GM12878 (cell line): ENCODE results near the gene GRM1. TPM values are rescaled to one million over a fixed set of nuclear protein-coding genes. Genes with fewer than 3 reads are reported as not detected.

ENCODE experiments used
- ATAC-seq: fragments of 200-7000 bp; cut with Tn5 transposase; 3 replicates; pipeline ENCODE4 v1.9.1; 2020; ENCODE audit warnings: mild to moderate bottlenecking, moderate library complexity
- BruUV-seq: library from RNA; stranded (reverse); fragments of 400-500 nt; replicated peaks from 2 replicates; lab custom pipeline; 2021; lab: Mats Ljungman, UMichigan
- CTCF ChIA-PET: fragments of 300-600 bp; sonication (Branson Sonifier 250); formaldehyde crosslinking; extraction: SDS; loops from one replicate; lab custom pipeline; 2021; ENCODE audit warnings: inconsistent platforms; lab: Yijun Ruan, JAX
- POLR2A ChIA-PET: fragments of 350-600 bp; formaldehyde crosslinking; extraction: SDS; loops from one replicate; lab custom pipeline; 2021; ENCODE audit warnings: inconsistent platforms; lab: Charles Lee
- RAD21 ChIA-PET: fragments of 300-600 bp; sonication (Branson Sonifier 250); formaldehyde crosslinking; loops from one replicate; lab custom pipeline; 2023; ENCODE audit warnings: antibody characterized with exemption; ENCODE audit not compliant: unreplicated experiment; lab: Charles Lee
- SMC1A ChIA-PET: fragments of 300-600 bp; sonication (Branson Sonifier 250); formaldehyde crosslinking; loops from one replicate; lab custom pipeline; 2023; ENCODE audit not compliant: unreplicated experiment, uncharacterized antibody; lab: Charles Lee
- DNase-seq: peaks from one replicate; pipeline ENCODE4 v3.0.0-alpha.2; 2011; ENCODE audit warnings: low read depth, low spot score
- FAIRE-seq: peaks from 3 replicates; lab custom pipeline; 2011; peaks lifted over from hg19 to GRCh38; lab: Jason Lieb, UNC
- H2AFZ ChIP-seq: 2 replicates; pipeline ENCODE4 v1.6.0; 2011; ENCODE audit warnings: low read depth, low read length, control low read depth; ENCODE audit not compliant: control insufficient read depth
- H3K27ac ChIP-seq: 2 replicates; pipeline ENCODE4 v1.5.1; 2011; ENCODE audit warnings: control low read depth; ENCODE audit not compliant: control insufficient read depth, insufficient read depth
- H3K27me3 ChIP-seq, 2 experiments: replicated peaks in 1 of 2; 2 replicates each; pipeline versions ENCODE4 v1.6.0 to v1.6.1; 2011; ENCODE audit warnings: low read length in 1 of 2; ENCODE audit not compliant: control insufficient read depth in 2 of 2, insufficient read depth in 2 of 2
- H3K36me3 ChIP-seq, 2 experiments: 2 replicates each; pipeline ENCODE4 v1.5.1; 2011; ENCODE audit warnings: low read length in 1 of 2; ENCODE audit not compliant: control insufficient read depth in 2 of 2, insufficient read depth in 2 of 2
- H3K4me1 ChIP-seq: 2 replicates; pipeline ENCODE4 v1.6.1; 2011; ENCODE audit warnings: mild to moderate bottlenecking, low read length, moderate library complexity, mixed read lengths; ENCODE audit not compliant: control insufficient read depth, insufficient read depth
- H3K4me2 ChIP-seq: 2 replicates; pipeline ENCODE4 v1.6.0; 2011; ENCODE audit warnings: control low read depth; ENCODE audit not compliant: control insufficient read depth, insufficient read depth
- H3K4me3 ChIP-seq: fragments of 200-600 bp; sonication (generic); 2 replicates; pipeline ENCODE4 v1.5.1; 2016
- H3K79me2 ChIP-seq: 2 replicates; pipeline ENCODE4 v1.6.0; 2011; ENCODE audit warnings: low read length; ENCODE audit not compliant: control insufficient read depth, insufficient read depth
- H3K9ac ChIP-seq: 2 replicates; pipeline ENCODE4 v1.8.0; 2011; ENCODE audit warnings: low read length, control low read depth, mixed read lengths; ENCODE audit not compliant: control insufficient read depth, insufficient read depth
- H3K9me3 ChIP-seq: replicated peaks from 3 replicates; pipeline ENCODE4 v1.5.1; 2011; ENCODE audit warnings: mild to moderate bottlenecking, low read length; ENCODE audit not compliant: control insufficient read depth, insufficient read depth
- H4K20me1 ChIP-seq: 2 replicates; pipeline ENCODE4 v1.6.0; 2011; ENCODE audit not compliant: control insufficient read depth, insufficient read depth
- ATF7 ChIP-seq: fragments of 450-650 bp; IDR thresholded peaks from 2 replicates; pipeline ENCODE4 v1.6.1; 2016; ENCODE audit warnings: low read depth, mild to moderate bottlenecking
- CHD2 ChIP-seq: IDR thresholded peaks from 2 replicates; pipeline ENCODE4 v1.6.1; 2011; ENCODE audit warnings: low read depth, low read length, improper control_type of control experiment, borderline replicate concordance
- E4F1 ChIP-seq: fragments of 450-650 bp; IDR thresholded peaks from 2 replicates; pipeline ENCODE4 v1.6.1; 2018; ENCODE audit warnings: borderline replicate concordance, mild to moderate bottlenecking; ENCODE audit not compliant: partially characterized antibody
- GABPA ChIP-seq: IDR thresholded peaks from 2 replicates; pipeline ENCODE4 v1.6.1; 2014; ENCODE audit warnings: antibody characterized with exemption, low read depth, mild to moderate bottlenecking, inconsistent platforms
- HCFC1 ChIP-seq: fragments of 150-350 bp; IDR thresholded peaks from 2 replicates; pipeline ENCODE4 v1.6.1; 2014; ENCODE audit warnings: low read length
- STAT1 ChIP-seq: fragments of 450-650 bp; conservative IDR thresholded peaks from 2 replicates; pipeline ENCODE4 v1.6.1; 2014; ENCODE audit warnings: antibody characterized with exemption, mild to moderate bottlenecking
- USF1 ChIP-seq: IDR thresholded peaks from 2 replicates; pipeline ENCODE4 v1.6.1; 2011; ENCODE audit warnings: borderline replicate concordance, low read depth, mild to moderate bottlenecking, moderate library complexity, mixed read lengths, low read length; ENCODE audit not compliant: insufficient read depth; ENCODE audit errors: extremely low read length
- ZNF217 ChIP-seq: fragments of 450-650 bp; IDR thresholded peaks from 2 replicates; pipeline ENCODE4 v1.6.1; 2017; ENCODE audit warnings: antibody characterized with exemption, mild to moderate bottlenecking
- ZSCAN29 ChIP-seq: fragments of 450-650 bp; IDR thresholded peaks from 2 replicates; pipeline ENCODE4 v1.6.1; 2017; ENCODE audit warnings: mild to moderate bottlenecking, moderate library complexity
- WGBS: methylation state at CpG from one replicate; pipeline ENCODE4 v1.1.6; 2016; ENCODE audit warnings: low lambda C conversion rate; ENCODE audit not compliant: insufficient replicate concordance, insufficient coverage; ENCODE audit errors: missing lambda C conversion rate; 5-methylcytosine and 5-hydroxymethylcytosine counted together
- in situ Hi-C: fragments of 300-500 bp; cut with MboI; formaldehyde crosslinking; loops from 9 replicates; pipeline ENCODE4 v1.14.3; 2018; ENCODE audit warnings: mixed read lengths
- intact Hi-C: fragments of 100-400 bp; cut with micrococcal nuclease; formaldehyde crosslinking; loops from one replicate; pipeline ENCODE4 v1.14.2; 2022; ENCODE audit not compliant: unreplicated experiment
- polyA plus RNA-seq, 11 experiments: library from polyadenylated mRNA; depleted of rRNA in 4 of 11; unstranded in 6 of 11; stranded (reverse) in 5 of 11; fragments of >200 nt; fragmentation: Nextera tagmentation in 4 of 11; fragmentation: Illumina TruSeq in 1 of 11; extraction: Ambion mirVana in 4 of 11; extraction: Trizol in 1 of 11; gene quantifications; 1 replicate in 1 of 11; 2 replicates in 10 of 11; pipeline versions ENCODE4 v1.2.1 to v1.2.3, GENCODE V29; 2011 to 2016; ENCODE audit warnings: inconsistent platforms in 2 of 11, missing spikeins in 2 of 11, low read depth in 1 of 11
- total RNA-seq, 4 experiments: library from RNA; depleted of rRNA in 3 of 4; stranded (reverse); fragments of >200 nt in 3 of 4; fragmentation: Illumina TruSeq in 1 of 4; extraction: Trizol in 1 of 4; gene quantifications; 2 replicates each; pipeline versions ENCODE4 v1.2.1 to v1.2.3, GENCODE V29; 2013 to 2021
- TF ChIP-seq, protein P1 (sequence below): IDR thresholded peaks from 2 replicates; pipeline ENCODE4 v1.6.1; 2012; ENCODE audit warnings: mild to moderate bottlenecking, low read depth, low read length
- TF ChIP-seq, protein P2 (sequence below): fragments of 450-650 bp; IDR thresholded peaks from 2 replicates; pipeline ENCODE4 v1.6.1; 2017; ENCODE audit warnings: low read depth, mild to moderate bottlenecking, moderate library complexity
- TF ChIP-seq, protein P3 (sequence below): fragments of 150-350 bp; IDR thresholded peaks from 2 replicates; pipeline ENCODE4 v1.6.1; 2014; ENCODE audit warnings: mild to moderate bottlenecking, low read depth, low read length

GRM1 gene
- total and polyA plus RNA-seq, 10 of the 15 experiments (the other 5 are each of a cell fraction or from before 2014, with no cell fraction given): 0.04 TPM; not detected in 9

DNA sequence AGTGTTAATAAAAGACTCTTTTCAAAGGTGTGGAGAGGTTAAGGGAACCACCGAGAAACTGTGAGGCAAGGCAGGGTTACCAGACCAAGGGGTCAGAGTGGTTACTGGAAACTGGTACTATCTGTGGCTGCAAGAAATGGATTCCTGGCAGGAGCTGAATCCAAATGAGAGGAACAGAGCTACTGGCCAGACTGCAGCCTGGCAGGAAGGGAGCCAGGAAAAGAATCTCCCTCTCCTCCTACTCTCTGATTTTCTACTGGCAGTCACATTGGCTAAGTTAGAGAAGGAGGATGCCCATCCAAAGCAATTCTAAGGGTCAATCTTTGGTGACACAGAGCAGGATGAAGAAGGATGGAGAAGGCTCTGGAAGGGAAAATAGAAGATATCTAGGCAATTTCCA is 211.5 kb downstream of the GRM1 start (continued):
- TF ChIP-seq, protein P1, sequence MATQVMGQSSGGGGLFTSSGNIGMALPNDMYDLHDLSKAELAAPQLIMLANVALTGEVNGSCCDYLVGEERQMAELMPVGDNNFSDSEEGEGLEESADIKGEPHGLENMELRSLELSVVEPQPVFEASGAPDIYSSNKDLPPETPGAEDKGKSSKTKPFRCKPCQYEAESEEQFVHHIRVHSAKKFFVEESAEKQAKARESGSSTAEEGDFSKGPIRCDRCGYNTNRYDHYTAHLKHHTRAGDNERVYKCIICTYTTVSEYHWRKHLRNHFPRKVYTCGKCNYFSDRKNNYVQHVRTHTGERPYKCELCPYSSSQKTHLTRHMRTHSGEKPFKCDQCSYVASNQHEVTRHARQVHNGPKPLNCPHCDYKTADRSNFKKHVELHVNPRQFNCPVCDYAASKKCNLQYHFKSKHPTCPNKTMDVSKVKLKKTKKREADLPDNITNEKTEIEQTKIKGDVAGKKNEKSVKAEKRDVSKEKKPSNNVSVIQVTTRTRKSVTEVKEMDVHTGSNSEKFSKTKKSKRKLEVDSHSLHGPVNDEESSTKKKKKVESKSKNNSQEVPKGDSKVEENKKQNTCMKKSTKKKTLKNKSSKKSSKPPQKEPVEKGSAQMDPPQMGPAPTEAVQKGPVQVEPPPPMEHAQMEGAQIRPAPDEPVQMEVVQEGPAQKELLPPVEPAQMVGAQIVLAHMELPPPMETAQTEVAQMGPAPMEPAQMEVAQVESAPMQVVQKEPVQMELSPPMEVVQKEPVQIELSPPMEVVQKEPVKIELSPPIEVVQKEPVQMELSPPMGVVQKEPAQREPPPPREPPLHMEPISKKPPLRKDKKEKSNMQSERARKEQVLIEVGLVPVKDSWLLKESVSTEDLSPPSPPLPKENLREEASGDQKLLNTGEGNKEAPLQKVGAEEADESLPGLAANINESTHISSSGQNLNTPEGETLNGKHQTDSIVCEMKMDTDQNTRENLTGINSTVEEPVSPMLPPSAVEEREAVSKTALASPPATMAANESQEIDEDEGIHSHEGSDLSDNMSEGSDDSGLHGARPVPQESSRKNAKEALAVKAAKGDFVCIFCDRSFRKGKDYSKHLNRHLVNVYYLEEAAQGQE: no peak
- no peak for TF ChIP-seq CHD2
- TF ChIP-seq ATF7: no peak
- no peak for TF ChIP-seq STAT1
- no peak for TF ChIP-seq USF1
- TF ChIP-seq, protein P2, sequence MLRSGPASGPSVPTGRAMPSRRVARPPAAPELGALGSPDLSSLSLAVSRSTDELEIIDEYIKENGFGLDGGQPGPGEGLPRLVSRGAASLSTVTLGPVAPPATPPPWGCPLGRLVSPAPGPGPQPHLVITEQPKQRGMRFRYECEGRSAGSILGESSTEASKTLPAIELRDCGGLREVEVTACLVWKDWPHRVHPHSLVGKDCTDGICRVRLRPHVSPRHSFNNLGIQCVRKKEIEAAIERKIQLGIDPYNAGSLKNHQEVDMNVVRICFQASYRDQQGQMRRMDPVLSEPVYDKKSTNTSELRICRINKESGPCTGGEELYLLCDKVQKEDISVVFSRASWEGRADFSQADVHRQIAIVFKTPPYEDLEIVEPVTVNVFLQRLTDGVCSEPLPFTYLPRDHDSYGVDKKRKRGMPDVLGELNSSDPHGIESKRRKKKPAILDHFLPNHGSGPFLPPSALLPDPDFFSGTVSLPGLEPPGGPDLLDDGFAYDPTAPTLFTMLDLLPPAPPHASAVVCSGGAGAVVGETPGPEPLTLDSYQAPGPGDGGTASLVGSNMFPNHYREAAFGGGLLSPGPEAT: no peak
- TF ChIP-seq, all 136 proteins: peak for 0

DNA sequence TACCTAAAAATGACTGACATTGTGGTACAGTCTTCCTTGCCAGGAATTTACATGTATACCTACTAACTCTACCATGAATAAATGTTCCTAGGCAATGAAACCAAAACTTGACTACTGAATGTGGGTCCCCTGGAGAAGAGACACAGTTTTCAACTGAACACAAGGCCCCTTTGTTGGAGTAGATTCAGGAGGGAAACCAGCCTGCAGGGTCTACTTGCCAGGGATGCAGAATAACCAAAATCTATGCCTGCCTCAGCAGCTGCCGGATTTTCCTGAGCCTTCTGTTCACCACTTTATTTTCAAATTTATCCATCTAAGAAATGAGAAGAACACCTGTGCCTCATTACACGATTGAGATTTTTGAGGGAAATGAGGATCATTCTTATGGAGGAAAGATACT is 211.9 kb downstream of the GRM1 start:
- Histone ChIP-seq H2AFZ (no peak overlapping the region), H3K27ac (no peak overlapping the region), H3K9ac (no peak overlapping the region), H4K20me1 (no peaks in the 10 kb centered on the region), H3K27me3 (no peaks in the 10 kb centered on the region), H3K36me3 (no peaks in the 10 kb centered on the region), H3K4me2 (no peak overlapping the region), H3K9me3 (no peaks in the 10 kb centered on the region), H3K4me3 (no peak overlapping the region), H3K79me2 (no peaks in the 10 kb centered on the region), H3K4me1 (no peaks in the 10 kb centered on the region)
- WGBS: 10% methylated on average over 2 of the region's 2 CpGs
- no TSS peak for BruUV-seq
- TF ChIP-seq GABPA (no peak), ZSCAN29 (no peak), ZNF217 (no peak), E4F1 (no peak), HCFC1 (no peak)
- TF ChIP-seq, protein P3, sequence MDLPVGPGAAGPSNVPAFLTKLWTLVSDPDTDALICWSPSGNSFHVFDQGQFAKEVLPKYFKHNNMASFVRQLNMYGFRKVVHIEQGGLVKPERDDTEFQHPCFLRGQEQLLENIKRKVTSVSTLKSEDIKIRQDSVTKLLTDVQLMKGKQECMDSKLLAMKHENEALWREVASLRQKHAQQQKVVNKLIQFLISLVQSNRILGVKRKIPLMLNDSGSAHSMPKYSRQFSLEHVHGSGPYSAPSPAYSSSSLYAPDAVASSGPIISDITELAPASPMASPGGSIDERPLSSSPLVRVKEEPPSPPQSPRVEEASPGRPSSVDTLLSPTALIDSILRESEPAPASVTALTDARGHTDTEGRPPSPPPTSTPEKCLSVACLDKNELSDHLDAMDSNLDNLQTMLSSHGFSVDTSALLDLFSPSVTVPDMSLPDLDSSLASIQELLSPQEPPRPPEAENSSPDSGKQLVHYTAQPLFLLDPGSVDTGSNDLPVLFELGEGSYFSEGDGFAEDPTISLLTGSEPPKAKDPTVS: no peak
- no peak for ATAC-seq
- SMC1A ChIA-PET: no interaction called here
- intact Hi-C loops: no loop called here
- CTCF ChIA-PET: no interaction called here
- in situ Hi-C loops: no loop called here
- FAIRE-seq: no peak
- RAD21 ChIA-PET: no interaction called here
- POLR2A ChIA-PET: no interaction called here
- DNase-seq: no peak
